ENCODE measurements around the gene MCMBP.

Gene MCMBP

GRCh38 chr10:119781498-119781897, 91.1 kb downstream of the MCMBP start:
- no peak for DNase-seq

DNA sequence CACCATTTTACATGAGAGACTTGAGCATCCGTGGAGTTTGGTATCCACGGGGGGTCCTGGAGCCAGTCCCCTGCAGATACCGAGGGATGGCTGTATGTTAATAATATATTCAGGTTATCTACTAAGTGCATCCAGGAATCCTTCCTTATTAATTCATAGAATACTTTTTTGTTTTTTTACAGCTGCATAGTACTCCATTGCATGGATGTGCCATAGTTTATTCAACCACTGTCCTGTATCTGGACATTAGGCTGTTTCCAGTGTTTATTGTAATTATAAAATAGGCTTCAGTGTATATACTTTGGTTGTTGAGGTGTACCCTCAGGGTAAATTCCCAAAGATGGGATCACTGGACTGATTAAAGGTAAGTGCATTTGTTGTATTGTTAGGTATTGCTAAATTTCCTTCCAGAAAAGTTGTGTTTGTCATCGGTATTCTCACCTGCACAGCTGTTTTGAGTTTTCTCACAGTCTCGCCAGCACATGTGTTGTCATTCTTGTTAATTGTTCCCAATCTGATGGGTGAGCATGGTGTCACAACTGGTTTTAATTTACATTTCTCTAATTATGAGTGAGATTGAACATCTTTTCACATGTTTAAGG, 91.7 kb downstream of the MCMBP start:
- DNase-seq: no peak
